GM12892 (cell line): ENCODE measurements around the gene PALLD.

Source experiments
- POLR2A ChIP-seq: IDR thresholded peaks from 2 replicates; pipeline ENCODE4 v1.6.1; 2011; ENCODE audit warnings: low read depth, low read length, control low read depth
- POLR2AphosphoS5 ChIP-seq: IDR thresholded peaks from 2 replicates; pipeline ENCODE4 v1.6.1; 2011; ENCODE audit warnings: low read depth, low read length, control low read depth
- TAF1 ChIP-seq: IDR thresholded peaks from 2 replicates; pipeline ENCODE4 v1.6.1; 2011; ENCODE audit warnings: low read depth, mild to moderate bottlenecking, control low read depth, low read length, borderline replicate concordance

DNA sequence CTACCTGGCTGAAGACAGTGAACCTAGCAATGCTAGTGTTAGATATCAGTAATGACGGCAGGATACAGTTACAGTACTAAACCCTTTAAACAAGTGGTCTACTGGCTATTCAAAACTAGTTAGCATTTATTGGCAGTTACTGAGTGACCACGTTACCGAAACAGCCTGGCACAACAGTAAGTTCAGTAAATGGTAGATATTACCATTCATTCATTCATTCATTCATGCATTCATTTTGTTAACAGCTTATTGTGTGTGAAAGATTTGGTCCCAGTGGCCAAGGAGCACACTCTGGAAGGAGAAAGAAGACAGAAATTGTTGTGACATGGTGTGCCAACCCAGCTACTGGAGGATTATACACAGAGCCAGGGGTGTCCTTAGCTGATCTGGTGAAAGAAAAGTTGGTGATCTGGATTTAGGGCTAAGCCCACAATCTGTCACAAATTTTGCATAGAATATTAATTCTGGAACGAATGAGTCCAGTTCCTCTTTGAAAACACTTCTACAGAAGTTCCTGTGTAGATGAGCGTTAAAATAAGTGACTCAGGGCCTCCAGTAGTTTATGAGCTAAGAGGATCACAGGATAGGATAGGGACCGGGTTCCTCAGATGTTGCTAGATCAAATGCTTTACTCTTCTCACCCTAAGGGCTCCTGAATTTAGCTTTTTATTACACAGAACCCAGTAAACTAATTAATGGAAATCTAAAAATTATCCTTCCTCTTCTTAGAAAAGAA, 334.1 kb downstream of the PALLD start:
- TF ChIP-seq POLR2A (no peak), POLR2AphosphoS5 (no peak), TAF1 (no peak)
